Measurements from ENCODE around the gene SART3. TPM values are rescaled to one million over a fixed set of nuclear protein-coding genes. Genes with fewer than 3 reads are reported as not detected.

SART3 gene
- polyA plus RNA-seq, 1 experiment, result 23.1 TPM

GRCh38 chr12:108484845-108485244, 76.1 kb downstream of the SART3 start:
- ChIA-PET CTCF (interaction anchor here (1.9 kb wide), 1 partner anchor 27 kb away, joined by 4 read pairs; no protein-coding TSS in a partner anchor), POLR2A (no interaction called here)
- Histone ChIP-seq H3K36me3 (ENCODE audit: control insufficient read depth, insufficient read depth, low read length) (no peaks in the 10 kb centered on the region), H3K27me3 (ENCODE audit: control insufficient read depth, insufficient read depth, low read length) (no peaks in the 10 kb centered on the region), H3K4me3 (ENCODE audit: low read depth, low read length) (no peak overlapping the region)
- TF ChIP-seq CTCF (IDR thresholded peaks at IDR 0.05; ENCODE audit: insufficient read depth, low read depth, low read length), result no peak
- no peak for DNase-seq (ENCODE audit: low read depth)

- Histone ChIP-seq H3K27me3 (ENCODE audit: control insufficient read depth, insufficient read depth, low read length) (no peaks in the 10 kb centered on the region; the same call in 1 of the 2 replicates), H3K4me3 (ENCODE audit: low read depth, low read length) (no peak overlapping the region), H3K36me3 (ENCODE audit: control insufficient read depth, insufficient read depth, low read length) (no peaks in the 10 kb centered on the region)
- DNase-seq (ENCODE audit: low read depth), result no peak
- POLR2A ChIA-PET, result no interaction called here
- TF ChIP-seq CTCF (IDR thresholded peaks at IDR 0.05; ENCODE audit: insufficient read depth, low read depth, low read length), result no peak
- CTCF ChIA-PET, result interaction anchor here (1.9 kb wide), 1 partner anchor 27 kb away, joined by 4 read pairs; no protein-coding TSS in a partner anchor
Measured at GRCh38 chr12:108484431-108484830, 76.5 kb downstream of the SART3 start.

GRCh38 chr12:108483213-108484059, 77.5 kb downstream of the SART3 start:
- no peak for DNase-seq (ENCODE audit: low read depth)
- ChIA-PET CTCF (interaction anchor here (1.1 to 1.9 kb wide), 3 partner anchors 8 to 28 kb away, joined by 4 to 5 read pairs (median 5); no protein-coding TSS in a partner anchor), POLR2A (no interaction called here)
- Histone ChIP-seq H3K4me3 (ENCODE audit: low read depth, low read length) (no peak overlapping the region), H3K36me3 (ENCODE audit: control insufficient read depth, insufficient read depth, low read length) (no peaks in the 10 kb centered on the region), H3K27me3 (ENCODE audit: control insufficient read depth, insufficient read depth, low read length) (no peaks in the 10 kb centered on the region; the same call in 1 of the 2 replicates)
- no peak for TF ChIP-seq CTCF (IDR thresholded peaks at IDR 0.05; ENCODE audit: insufficient read depth, low read depth, low read length)

- no peaks in the 10 kb centered on the region for H3K36me3 ChIP-seq (ENCODE audit: control insufficient read depth, insufficient read depth, low read length)
- H3K4me3 ChIP-seq (ENCODE audit: low read depth, low read length), result no peak overlapping the region
- TF ChIP-seq CTCF (IDR thresholded peaks at IDR 0.05; ENCODE audit: insufficient read depth, low read depth, low read length), result no peak
- no peaks in the 10 kb centered on the region; the same call in 1 of the 2 replicates for H3K27me3 ChIP-seq (ENCODE audit: control insufficient read depth, insufficient read depth, low read length)
- ChIA-PET POLR2A (no interaction called here), CTCF (interaction anchor here (1.1 to 1.6 kb wide), 2 partner anchors 9 to 26 kb away, joined by 5 read pairs; no protein-coding TSS in a partner anchor)
- no peak for DNase-seq (ENCODE audit: low read depth)
Measured at GRCh38 chr12:108482717-108483212, 78.2 kb downstream of the SART3 start.

DNA sequence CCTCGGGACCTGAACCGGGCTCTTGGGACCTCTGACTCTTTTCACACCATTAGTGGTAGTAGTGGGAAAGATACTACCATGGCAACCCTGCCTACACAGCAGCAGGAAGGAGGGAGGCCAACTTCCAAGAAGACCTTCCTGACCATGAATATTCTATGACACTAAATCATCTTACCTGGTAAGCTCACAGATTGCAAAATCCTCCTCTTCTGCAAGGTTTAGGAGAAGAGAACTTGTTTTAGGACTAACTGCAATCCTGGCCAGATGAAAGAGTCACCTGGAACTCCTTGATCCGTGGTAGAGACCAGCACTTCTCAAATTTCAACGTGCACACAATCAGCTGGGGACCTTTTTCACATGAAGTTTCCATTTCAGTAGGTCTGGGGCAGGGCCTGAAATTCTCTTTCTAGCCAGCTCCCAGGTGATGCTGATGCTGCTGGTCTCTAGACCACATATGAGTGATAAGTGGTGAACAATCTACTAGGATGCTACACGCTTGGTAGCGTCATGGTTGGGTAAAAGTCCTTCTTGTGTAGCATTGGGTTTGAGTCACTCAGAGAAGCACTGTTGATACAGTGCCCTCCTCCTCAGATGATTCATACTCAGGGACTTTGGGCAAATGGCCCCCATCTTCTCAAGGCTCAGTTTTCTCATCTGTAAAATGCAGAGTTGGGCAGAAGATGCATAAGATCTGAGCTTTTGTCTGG, 81.5 kb downstream of the SART3 start:
- no peak for TF ChIP-seq CTCF (IDR thresholded peaks at IDR 0.05; ENCODE audit: insufficient read depth, low read depth, low read length)
- CTCF ChIA-PET, result interaction anchor here (1.2 to 1.6 kb wide), 2 partner anchors 13 to 22 kb away, joined by 4 to 6 read pairs; no protein-coding TSS in a partner anchor

More for the DNA sequence above, 81.5 kb downstream of the SART3 start:
- Histone ChIP-seq H3K27me3 (ENCODE audit: control insufficient read depth, insufficient read depth, low read length) (no peaks in the 10 kb centered on the region; the same call in 1 of the 2 replicates), H3K4me3 (ENCODE audit: low read depth, low read length) (no peak overlapping the region), H3K36me3 (ENCODE audit: control insufficient read depth, insufficient read depth, low read length) (no peaks in the 10 kb centered on the region)
- POLR2A ChIA-PET, result no interaction called here
- DNase-seq (ENCODE audit: low read depth), result no peak
